EL (cell line): ENCODE measurements around the gene DDX41.

ENCODE experiments used
- DNase-seq: peaks from one replicate; pipeline ENCODE4 v3.0.0-alpha.2; 2016

Gene DDX41

DNA sequence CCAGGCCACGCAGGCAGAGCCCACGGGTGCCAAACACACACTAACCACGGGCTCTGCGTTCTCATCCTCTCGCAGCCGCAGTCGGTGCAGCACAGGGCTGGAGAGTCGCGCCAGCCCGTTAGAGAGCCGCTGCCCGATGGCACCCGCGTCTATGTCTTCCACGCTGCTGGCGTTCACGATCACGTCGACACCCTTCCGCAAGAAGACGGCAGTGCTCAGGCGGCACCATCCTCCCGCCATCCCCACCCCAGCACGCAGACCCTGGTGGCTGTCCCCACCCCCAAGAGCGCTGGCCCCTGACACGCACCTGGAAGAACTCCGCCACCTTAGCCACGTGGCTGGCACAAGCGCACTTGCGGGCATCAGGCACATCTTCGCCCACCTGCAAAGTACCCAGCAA is 49.3 kb downstream of the DDX41 start:
- no peak for DNase-seq

DNA sequence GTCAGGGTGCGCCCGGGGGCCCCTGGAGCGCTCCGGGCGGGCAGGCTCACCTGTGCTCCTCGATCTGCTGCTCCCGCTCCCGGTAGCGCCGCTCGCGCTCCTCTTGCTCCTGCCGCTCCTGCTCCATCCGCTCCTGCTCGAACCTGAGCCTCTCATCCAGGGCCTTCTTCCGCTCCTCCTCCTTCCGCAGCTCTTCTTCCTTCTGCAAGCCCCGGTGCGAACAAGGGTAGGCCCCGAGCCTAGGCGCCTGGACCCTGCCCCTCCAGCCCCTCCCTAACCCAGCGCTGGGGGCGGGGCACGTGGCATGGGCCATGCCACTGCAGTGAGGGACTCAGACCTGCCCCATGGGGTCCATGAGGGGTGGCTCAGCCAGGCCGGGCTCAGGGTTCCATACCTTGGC is 49.9 kb downstream of the DDX41 start:
- no peak for DNase-seq

DNA sequence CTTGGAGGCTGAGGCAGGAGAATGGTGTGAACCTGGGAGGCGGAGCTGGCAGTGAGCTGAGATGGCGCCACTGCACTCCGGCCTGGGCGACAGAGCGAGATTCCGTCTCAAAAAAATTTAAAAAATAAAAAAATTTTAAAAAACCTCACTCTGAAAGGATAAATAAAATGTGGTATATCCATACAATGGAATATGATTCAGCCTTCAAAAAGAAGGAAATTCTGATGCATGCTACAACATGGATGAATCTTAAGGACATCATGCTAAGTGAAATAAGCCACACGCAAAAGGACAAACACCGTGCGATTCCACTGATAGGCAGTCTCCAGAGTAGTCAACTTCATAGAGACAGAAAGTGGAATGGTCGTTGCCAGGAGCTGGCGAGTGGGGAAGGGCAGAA is 51.7 kb downstream of the DDX41 start:
- DNase-seq, result no peak

DNA sequence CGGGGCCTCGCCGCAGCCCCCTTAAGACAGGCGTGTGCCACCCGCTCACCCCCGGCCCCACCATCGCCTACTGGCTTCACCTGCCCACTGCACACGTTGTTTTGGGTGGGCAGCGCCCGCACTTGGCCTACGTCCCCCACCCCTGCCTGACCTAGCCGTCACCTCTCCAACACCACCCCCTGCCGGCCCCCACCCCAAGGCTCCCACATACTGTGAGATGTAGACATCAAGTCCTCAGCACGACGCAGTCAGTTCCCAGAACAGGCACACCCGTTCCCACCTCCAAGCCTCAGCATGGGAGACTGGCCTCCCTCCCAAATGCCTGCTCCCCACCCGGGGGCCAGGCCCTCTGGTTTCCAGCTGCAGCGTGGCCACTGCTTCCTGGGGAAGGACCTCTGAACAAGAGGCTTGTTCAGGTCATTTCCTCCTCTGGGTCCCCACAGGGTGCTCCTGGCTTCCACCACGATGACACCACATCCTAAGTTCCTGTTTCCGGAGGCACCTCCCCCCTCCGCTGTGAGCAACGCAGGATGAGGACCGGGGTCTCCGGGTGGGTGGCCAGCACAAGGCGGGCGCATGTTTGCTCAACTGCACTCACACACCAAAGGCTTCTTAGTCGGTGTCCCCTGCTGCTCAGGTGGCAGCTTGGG is 54.6 kb downstream of the DDX41 start:
- DNase-seq, result no peak
